Keratinocyte (primary cell): ENCODE measurements around the gene TNFSF13B. TPM values are rescaled to one million over a fixed set of nuclear protein-coding genes. Genes with fewer than 3 reads are reported as not detected.

Source experiments
- DNase-seq: peaks from one replicate; pipeline ENCODE4 v3.0.0-alpha.2; 2011; ENCODE audit warnings: low read depth, missing footprints, low spot score
- FAIRE-seq: peaks from 2 replicates; lab custom pipeline; 2011; peaks lifted over from hg19 to GRCh38; lab: Jason Lieb, UNC
- H2AFZ ChIP-seq: 2 replicates; pipeline ENCODE4 v1.6.0; 2012; ENCODE audit warnings: low read length, control low read depth, inconsistent platforms; ENCODE audit not compliant: control insufficient read depth
- H3K27ac ChIP-seq: 2 replicates; pipeline ENCODE4 v1.5.1; 2011; ENCODE audit warnings: low read length; ENCODE audit not compliant: control insufficient read depth, insufficient read depth
- H3K27me3 ChIP-seq: 3 replicates; pipeline ENCODE4 v1.6.0; 2011; ENCODE audit warnings: low read length; ENCODE audit not compliant: control insufficient read depth, insufficient read depth; ENCODE audit errors: extremely low read depth
- H3K36me3 ChIP-seq, 2 experiments: 2 replicates in 1 of 2; 3 replicates in 1 of 2; pipeline ENCODE4 v1.5.1; 2011; ENCODE audit warnings: low read length in 2 of 2, mild to moderate bottlenecking in 1 of 2; ENCODE audit not compliant: control insufficient read depth in 2 of 2, insufficient read depth in 2 of 2; ENCODE audit errors: extremely low read depth in 1 of 2
- H3K4me1 ChIP-seq: 3 replicates; pipeline ENCODE4 v1.5.1; 2011; ENCODE audit warnings: low read length; ENCODE audit not compliant: control insufficient read depth, insufficient read depth; ENCODE audit errors: extremely low read depth
- H3K4me2 ChIP-seq: 3 replicates; pipeline ENCODE4 v1.6.0; 2011; ENCODE audit warnings: low read depth, low read length; ENCODE audit not compliant: control insufficient read depth, insufficient read depth; ENCODE audit errors: extremely low read depth
- H3K4me3 ChIP-seq, 3 experiments: fragments of 200-600 bp in 1 of 3; sonication (generic) in 1 of 3; 2 replicates in 2 of 3; 3 replicates in 1 of 3; pipeline ENCODE4 v1.5.1; 2011 to 2016; ENCODE audit warnings: low read length in 3 of 3, mild to moderate bottlenecking in 3 of 3, control low read depth in 2 of 3, inconsistent platforms in 1 of 3, low read depth in 1 of 3, mixed read lengths in 1 of 3, mixed run types in 1 of 3, moderate library complexity in 1 of 3; ENCODE audit not compliant: control insufficient read depth in 2 of 3, insufficient read depth in 2 of 3; ENCODE audit errors: extremely low read depth in 1 of 3
- H3K79me2 ChIP-seq: 2 replicates; pipeline ENCODE4 v1.6.0; 2012; ENCODE audit warnings: low read length; ENCODE audit not compliant: control insufficient read depth, insufficient read depth
- H3K9ac ChIP-seq: 3 replicates; pipeline ENCODE4 v1.6.0; 2011; ENCODE audit warnings: low read length; ENCODE audit not compliant: control insufficient read depth, insufficient read depth; ENCODE audit errors: extremely low read depth
- H3K9me1 ChIP-seq: 3 replicates; pipeline ENCODE4 v1.6.0; 2011; ENCODE audit warnings: low read length; ENCODE audit not compliant: control insufficient read depth, insufficient read depth; ENCODE audit errors: extremely low read depth
- H3K9me3 ChIP-seq: 2 replicates; pipeline ENCODE4 v1.5.1; 2012; ENCODE audit warnings: low read depth, low read length; ENCODE audit not compliant: control insufficient read depth
- H4K20me1 ChIP-seq: 3 replicates; pipeline ENCODE4 v1.6.0; 2011; ENCODE audit warnings: low read length; ENCODE audit not compliant: control insufficient read depth, insufficient read depth; ENCODE audit errors: extremely low read depth
- EZH2 ChIP-seq: IDR thresholded peaks from one replicate; pipeline ENCODE4 v1.6.1; 2012; ENCODE audit warnings: inconsistent platforms, mild to moderate bottlenecking, low read length, moderate library complexity
- dilution Hi-C: fragments of 300-500 bp; cut with MboI; formaldehyde crosslinking; loops from one replicate; pipeline ENCODE4 v1.7.0; 2020; ENCODE audit warnings: low sequenced_read_pairs; ENCODE audit not compliant: extremely low pct_ligation_motif_present
- polyA plus RNA-seq, 5 experiments: library from polyadenylated mRNA; depleted of rRNA in 3 of 5; stranded (reverse) in 3 of 5; stranded (forward) in 1 of 5; unstranded in 1 of 5; fragments of >200 nt; gene quantifications; 1 replicate in 1 of 5; 2 replicates in 3 of 5; 3 replicates in 1 of 5; pipeline versions ENCODE4 v1.2.1 to v1.2.3, GENCODE V29; 2011 to 2012; ENCODE audit warnings: missing spikeins in 2 of 5, low read depth in 1 of 5, low replicate concordance in 1 of 5
- TF ChIP-seq, protein P1 (sequence below), 3 experiments: IDR thresholded peaks in 1 of 3; conservative IDR thresholded peaks in 1 of 3; optimal IDR thresholded peaks in 1 of 3; 2 replicates in 2 of 3; 3 replicates in 1 of 3; pipeline versions ENCODE3 to v1.5.1; 2011; ENCODE audit warnings: low read length in 3 of 3, mild to moderate bottlenecking in 3 of 3, moderate library complexity in 2 of 3, control low read depth in 1 of 3, inconsistent platforms in 1 of 3; ENCODE audit not compliant: insufficient read depth in 2 of 3; ENCODE audit errors: extremely low read depth in 1 of 3

Gene TNFSF13B
- polyA plus RNA-seq, 1 donor (not counting 4 experiments of a cell fraction or from before 2014, with no cell fraction given) = 1.1 TPM

DNA sequence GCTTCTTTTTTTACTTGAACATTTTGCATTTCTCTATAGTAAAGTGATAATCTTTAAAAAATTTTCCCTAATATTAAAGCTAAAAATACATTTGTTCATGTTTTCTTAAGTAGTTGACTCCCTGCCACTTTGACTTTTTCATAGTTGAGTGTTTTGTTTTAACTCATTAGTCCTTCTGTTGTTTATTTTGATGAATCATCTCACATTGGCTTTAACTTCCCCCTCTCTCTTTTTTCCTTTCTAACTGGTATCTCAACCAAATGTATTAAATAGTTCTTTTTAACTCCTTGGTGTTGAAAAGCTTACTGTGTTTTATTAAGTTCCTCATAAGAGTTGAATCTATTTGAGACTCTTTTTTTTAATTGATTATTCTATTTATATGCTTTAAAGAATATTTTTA is 2.8 kb downstream of the TNFSF13B start:
- Histone ChIP-seq H3K9ac (no peak overlapping the region), H4K20me1 (no peaks in the 10 kb centered on the region), H3K79me2 (no peaks in the 10 kb centered on the region), H3K36me3 (no peaks in the 10 kb centered on the region), H3K27ac (no peak overlapping the region), H3K9me1 (no peaks in the 10 kb centered on the region), H3K4me3 (no peak overlapping the region), H3K27me3 (no peaks in the 10 kb centered on the region), H3K4me1 (peaks cover 4% of the 10 kb centered on the region), H2AFZ (no peak overlapping the region), H3K9me3 (no peaks in the 10 kb centered on the region), H3K4me2 (no peak overlapping the region)
- FAIRE-seq (no peak), DNase-seq (no peak)
- dilution Hi-C loops = no loop called here
- TF ChIP-seq, protein P1, sequence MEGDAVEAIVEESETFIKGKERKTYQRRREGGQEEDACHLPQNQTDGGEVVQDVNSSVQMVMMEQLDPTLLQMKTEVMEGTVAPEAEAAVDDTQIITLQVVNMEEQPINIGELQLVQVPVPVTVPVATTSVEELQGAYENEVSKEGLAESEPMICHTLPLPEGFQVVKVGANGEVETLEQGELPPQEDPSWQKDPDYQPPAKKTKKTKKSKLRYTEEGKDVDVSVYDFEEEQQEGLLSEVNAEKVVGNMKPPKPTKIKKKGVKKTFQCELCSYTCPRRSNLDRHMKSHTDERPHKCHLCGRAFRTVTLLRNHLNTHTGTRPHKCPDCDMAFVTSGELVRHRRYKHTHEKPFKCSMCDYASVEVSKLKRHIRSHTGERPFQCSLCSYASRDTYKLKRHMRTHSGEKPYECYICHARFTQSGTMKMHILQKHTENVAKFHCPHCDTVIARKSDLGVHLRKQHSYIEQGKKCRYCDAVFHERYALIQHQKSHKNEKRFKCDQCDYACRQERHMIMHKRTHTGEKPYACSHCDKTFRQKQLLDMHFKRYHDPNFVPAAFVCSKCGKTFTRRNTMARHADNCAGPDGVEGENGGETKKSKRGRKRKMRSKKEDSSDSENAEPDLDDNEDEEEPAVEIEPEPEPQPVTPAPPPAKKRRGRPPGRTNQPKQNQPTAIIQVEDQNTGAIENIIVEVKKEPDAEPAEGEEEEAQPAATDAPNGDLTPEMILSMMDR (optimal IDR thresholded peaks at IDR 0.05 in 1 of 3, IDR thresholded peaks at IDR 0.05 in 1 of 3, conservative IDR thresholded peaks at IDR 0.05 in 1 of 3; ENCODE audit: extremely low read depth in 1 of 3, insufficient read depth in 2 of 3, low read length in 3 of 3) = no peak
- TF ChIP-seq EZH2 = no peak

DNA sequence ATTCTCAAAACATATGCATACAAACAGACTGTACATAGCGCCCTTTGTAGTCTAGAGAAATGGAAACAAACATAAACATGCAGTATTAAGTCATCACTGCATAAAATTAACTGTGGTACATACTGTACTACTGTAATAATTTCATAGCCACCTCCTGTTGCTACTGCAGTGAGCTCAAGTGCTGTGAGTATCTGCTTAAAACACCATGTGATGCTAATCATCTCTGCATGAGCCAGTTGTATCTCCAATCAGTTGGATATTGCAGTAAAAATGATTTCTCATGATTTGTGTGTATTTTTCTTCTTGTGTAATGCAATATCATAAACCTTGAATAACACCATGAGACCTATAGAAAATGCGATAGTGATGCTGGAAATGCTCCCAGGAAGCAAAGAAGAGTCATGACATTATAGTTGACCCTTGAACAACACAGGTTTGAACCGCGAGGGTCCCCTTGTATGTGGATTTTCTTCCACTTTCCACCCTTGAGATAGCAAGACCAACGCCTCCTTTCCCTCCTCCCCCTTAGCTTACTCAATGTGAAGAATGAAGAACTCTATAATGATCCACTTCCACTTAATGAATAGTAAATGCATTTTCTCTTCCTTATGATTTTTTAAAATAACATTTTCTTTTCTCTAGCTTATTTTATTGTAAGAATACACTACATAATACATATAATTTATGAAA is 4.1 kb downstream of the TNFSF13B start:
- no peaks in the 10 kb centered on the region for H3K9me3 ChIP-seq
- dilution Hi-C loops = no loop called here
- no peak overlapping the region for H3K4me3 ChIP-seq
- no peak overlapping the region for H2AFZ ChIP-seq
- peaks cover 4% of the 10 kb centered on the region for H3K4me1 ChIP-seq
- no peak overlapping the region for H3K4me2 ChIP-seq
- TF ChIP-seq, protein P1 (optimal IDR thresholded peaks at IDR 0.05 in 1 of 3, IDR thresholded peaks at IDR 0.05 in 1 of 3, conservative IDR thresholded peaks at IDR 0.05 in 1 of 3; ENCODE audit: extremely low read depth in 1 of 3, insufficient read depth in 2 of 3, low read length in 3 of 3) = no peak
- TF ChIP-seq EZH2 = no peak
- H3K36me3 ChIP-seq = no peaks in the 10 kb centered on the region
- H3K79me2 ChIP-seq = no peaks in the 10 kb centered on the region
- H3K27ac ChIP-seq = no peak overlapping the region
- no peaks in the 10 kb centered on the region for H4K20me1 ChIP-seq
- no peaks in the 10 kb centered on the region for H3K27me3 ChIP-seq
- no peak for DNase-seq
- H3K9me1 ChIP-seq = no peaks in the 10 kb centered on the region
- FAIRE-seq = no peak
- H3K9ac ChIP-seq = no peak overlapping the region
